HG02588 (cell line): ENCODE results near the gene SLC51A.

ENCODE experiments used
- ATAC-seq: cut with Tn5 transposase; IDR thresholded peaks from one replicate; pipeline ENCODE4 v1.9.1; 2021; ENCODE audit warnings: mild to moderate bottlenecking, moderate library complexity; ENCODE audit not compliant: unreplicated experiment

Gene SLC51A

GRCh38 chr3:196214783-196215441, 1.4 kb upstream of the SLC51A start:
- ATAC-seq = no peak

- no peak for ATAC-seq
Observed at GRCh38 chr3:196215493-196216020, 777 bp upstream of the SLC51A start.

- no peak for ATAC-seq
Observed at GRCh38 chr3:196216681-196217211, 412 bp downstream of the SLC51A start.

- no peak for ATAC-seq
Observed at GRCh38 chr3:196217307-196218154, 1.2 kb downstream of the SLC51A start.

GRCh38 chr3:196218155-196218712, 1.9 kb downstream of the SLC51A start:
- no peak for ATAC-seq

- ATAC-seq = peak; percentile 58
Observed at GRCh38 chr3:196219194-196219969, 3.0 kb downstream of the SLC51A start.

- ATAC-seq = no peak
Observed at GRCh38 chr3:196219970-196220311, 3.6 kb downstream of the SLC51A start.

- ATAC-seq = no peak
Observed at GRCh38 chr3:196220587-196220986, 4.3 kb downstream of the SLC51A start.

- ATAC-seq = no peak
Observed at GRCh38 chr3:196220991-196221390, 4.7 kb downstream of the SLC51A start.

- ATAC-seq = no peak
Observed at GRCh38 chr3:196222876-196223595, 6.7 kb downstream of the SLC51A start.

- ATAC-seq = no peak
Observed at GRCh38 chr3:196225086-196225485, 8.8 kb downstream of the SLC51A start.

- no peak for ATAC-seq
Observed at GRCh38 chr3:196225763-196226364, 9.5 kb downstream of the SLC51A start.

- no peak for ATAC-seq
Observed at GRCh38 chr3:196227121-196227561, 10.8 kb downstream of the SLC51A start.

- ATAC-seq = no peak
Observed at GRCh38 chr3:196227629-196228493, 11.5 kb downstream of the SLC51A start.

- peak; percentile 58 for ATAC-seq
Observed at GRCh38 chr3:196232154-196232881, 16.0 kb downstream of the SLC51A start.

GRCh38 chr3:196232882-196233251, 16.5 kb downstream of the SLC51A start:
- no peak for ATAC-seq

GRCh38 chr3:196235452-196236122, 19.3 kb downstream of the SLC51A start:
- no peak for ATAC-seq

GRCh38 chr3:196236223-196236622, 19.9 kb downstream of the SLC51A start:
- no peak for ATAC-seq
